ENCODE data around the gene H2BK1.

The H2BK1 gene

GRCh38 chr7:151185762-151186639 is 24.3 kb downstream of the H2BK1 start:
- no peak for TF ChIP-seq CTCF (IDR thresholded peaks at IDR 0.05)

GRCh38 chr7:151181011-151181431 is 29.3 kb downstream of the H2BK1 start:
- no peak for TF ChIP-seq CTCF (IDR thresholded peaks at IDR 0.05)

GRCh38 chr7:151179946-151180345 is 30.3 kb downstream of the H2BK1 start:
- TF ChIP-seq CTCF (IDR thresholded peaks at IDR 0.05), result no peak

GRCh38 chr7:151179287-151179860 is 30.9 kb downstream of the H2BK1 start:
- no peak for TF ChIP-seq CTCF (IDR thresholded peaks at IDR 0.05)

- no peak for TF ChIP-seq CTCF (IDR thresholded peaks at IDR 0.05)
Observed at GRCh38 chr7:151178831-151179230, 31.5 kb downstream of the H2BK1 start.

- no peak for TF ChIP-seq CTCF (IDR thresholded peaks at IDR 0.05)
Observed at GRCh38 chr7:151178236-151178635, 32.1 kb downstream of the H2BK1 start.

- TF ChIP-seq CTCF (IDR thresholded peaks at IDR 0.05), result no peak
Observed at GRCh38 chr7:151177310-151177709, 33.0 kb downstream of the H2BK1 start.
